T1000 (cell line): ENCODE data around the gene TIPRL.
"Not testable (repeated sequence)": the region's sequence is repeated elsewhere in the genome, so short reads cannot be mapped to it uniquely, and the experiment has no call there.

Experiments
- DNase-seq: peaks from one replicate; lab custom pipeline; 2025; ENCODE audit warnings: mixed read lengths; lab: John Stamatoyannopoulos, UW

TIPRL gene

GRCh38 chr1:168159251-168159650 lies 19.5 kb upstream of the TIPRL start:
- DNase-seq: no peak

GRCh38 chr1:168159979-168160378 lies 18.8 kb upstream of the TIPRL start:
- no peak for DNase-seq

DNA sequence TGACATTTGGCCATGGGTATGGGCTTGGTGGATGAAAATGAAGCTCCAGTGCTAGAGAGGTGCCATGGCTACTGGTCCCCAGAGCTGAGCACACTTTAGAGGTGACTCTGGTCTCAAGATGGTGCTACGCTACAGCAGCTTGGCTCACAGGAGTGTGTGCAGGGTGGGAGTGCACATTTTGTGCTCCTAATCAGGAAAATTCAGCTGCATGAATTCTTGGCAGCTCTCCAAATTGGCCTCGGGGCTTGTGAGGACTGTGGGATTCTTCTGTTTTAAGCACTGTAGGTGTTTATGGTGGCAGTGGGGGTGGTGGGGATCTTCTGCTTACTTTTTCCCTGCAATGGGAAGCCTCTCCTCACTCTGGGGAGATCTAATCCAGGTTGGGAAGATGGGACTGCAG lies 17.3 kb upstream of the TIPRL start:
- no peak for DNase-seq

DNA sequence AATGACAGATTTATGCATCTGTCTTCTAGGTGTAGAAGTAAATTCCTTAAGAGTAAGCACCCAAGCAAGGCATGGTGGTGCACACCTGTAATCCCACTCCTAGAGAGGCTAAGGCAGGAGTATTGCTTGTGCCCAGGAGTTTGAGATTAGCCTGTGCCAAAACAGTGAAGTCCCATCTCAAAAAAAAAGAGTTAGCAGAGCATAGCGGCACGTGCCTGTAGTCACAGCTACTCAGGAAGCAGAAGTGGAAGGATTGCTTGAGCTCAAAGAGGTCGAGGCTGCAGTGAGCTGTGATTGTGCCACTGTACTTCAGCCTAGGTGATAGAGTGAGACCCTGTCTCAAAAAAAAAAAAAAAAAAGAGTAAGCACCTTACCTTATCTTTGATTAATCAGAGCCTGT lies 15.1 kb upstream of the TIPRL start:
- no peak for DNase-seq

- no peak for DNase-seq
Observed at GRCh38 chr1:168164771-168165170, 14.0 kb upstream of the TIPRL start.

DNA sequence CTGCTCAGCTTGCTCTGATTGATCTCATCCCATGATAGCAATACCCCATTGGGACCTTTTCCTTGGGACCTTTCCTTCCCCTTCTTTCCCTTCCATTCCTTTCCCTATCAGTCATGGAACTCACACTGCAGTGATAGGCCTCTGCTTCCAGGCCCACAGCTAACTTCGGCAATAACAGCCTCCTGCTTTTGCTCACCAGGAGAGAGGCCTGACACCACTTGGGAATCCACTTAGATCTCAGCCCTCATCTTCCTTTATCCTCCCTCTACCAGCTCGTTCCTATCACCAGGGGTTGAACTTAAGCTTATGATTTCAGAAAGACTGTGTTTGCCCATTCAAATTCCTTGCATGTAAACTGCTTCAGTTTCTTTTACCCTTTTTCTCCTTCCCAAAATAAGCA lies 11.0 kb upstream of the TIPRL start:
- DNase-seq: no peak

DNA sequence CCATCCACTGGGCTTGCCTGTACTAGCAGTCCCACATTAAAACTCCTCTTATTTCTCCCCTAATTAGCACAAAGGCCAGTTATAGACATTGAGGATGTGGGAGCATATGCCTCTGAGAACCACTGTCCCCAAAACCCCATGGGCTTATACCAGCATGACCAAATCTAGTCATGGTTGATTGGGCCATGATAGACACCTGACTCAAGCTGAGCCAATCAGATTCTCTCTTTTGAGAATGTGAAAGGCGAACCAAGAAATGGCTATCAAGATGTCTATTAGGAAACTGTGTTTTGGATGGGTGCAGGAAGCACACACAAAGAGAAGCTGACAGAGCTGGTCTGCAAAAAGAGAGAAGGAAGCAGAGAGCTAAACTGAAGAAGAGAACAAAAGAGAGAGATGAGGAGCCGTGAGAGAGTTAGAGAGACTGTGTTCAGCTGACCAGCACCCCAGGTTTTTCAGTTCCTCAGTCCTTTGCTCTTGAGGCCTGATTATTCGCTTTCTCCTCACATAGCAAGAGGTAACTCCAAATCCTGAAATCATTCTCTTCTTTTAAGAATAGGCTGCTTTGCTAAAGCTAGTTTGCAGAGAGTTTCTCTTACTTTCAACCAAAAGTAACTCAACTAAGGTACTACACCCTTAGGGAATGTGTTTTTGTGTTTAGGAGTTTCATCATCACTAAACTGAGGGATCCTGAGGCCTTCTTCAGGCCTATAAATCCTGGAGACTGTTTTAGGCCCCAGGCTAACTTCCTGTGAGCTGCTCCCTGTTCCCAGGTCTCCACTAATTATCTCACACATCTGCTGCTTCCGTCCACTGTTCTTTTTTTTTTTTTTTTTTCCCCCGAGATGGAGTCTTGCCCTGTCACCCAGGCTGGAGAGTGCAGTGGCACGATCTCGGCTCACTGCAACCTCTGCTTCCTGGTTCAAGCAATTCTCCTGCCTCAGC lies 7.9 kb upstream of the TIPRL start:
- DNase-seq: no peak

GRCh38 chr1:168172250-168172915 lies 6.4 kb upstream of the TIPRL start:
- DNase-seq: no peak

GRCh38 chr1:168178227-168178637 lies 530 bp upstream of the TIPRL start:
- DNase-seq: no peak

GRCh38 chr1:168179438-168180147 lies 831 bp downstream of the TIPRL start:
- no peak for DNase-seq

DNA sequence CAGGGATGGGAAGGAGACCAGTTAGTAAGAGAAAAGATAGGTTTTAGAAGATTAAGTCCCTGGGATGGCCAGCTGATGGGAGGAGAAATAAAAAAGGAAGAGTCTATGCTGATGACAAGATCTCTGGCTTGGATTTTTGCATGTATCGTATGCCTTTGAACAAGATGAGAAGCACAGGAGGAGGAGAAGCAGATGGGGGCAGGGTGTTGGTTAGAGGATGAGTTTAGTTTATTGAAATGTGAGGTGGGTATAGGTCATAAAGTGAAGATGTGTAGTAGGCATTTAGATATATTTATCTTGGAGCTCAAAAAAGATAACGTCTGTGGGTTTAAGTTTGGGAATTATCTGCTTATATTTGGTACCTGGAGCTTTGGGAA lies 1.4 kb downstream of the TIPRL start:
- no peak for DNase-seq

DNA sequence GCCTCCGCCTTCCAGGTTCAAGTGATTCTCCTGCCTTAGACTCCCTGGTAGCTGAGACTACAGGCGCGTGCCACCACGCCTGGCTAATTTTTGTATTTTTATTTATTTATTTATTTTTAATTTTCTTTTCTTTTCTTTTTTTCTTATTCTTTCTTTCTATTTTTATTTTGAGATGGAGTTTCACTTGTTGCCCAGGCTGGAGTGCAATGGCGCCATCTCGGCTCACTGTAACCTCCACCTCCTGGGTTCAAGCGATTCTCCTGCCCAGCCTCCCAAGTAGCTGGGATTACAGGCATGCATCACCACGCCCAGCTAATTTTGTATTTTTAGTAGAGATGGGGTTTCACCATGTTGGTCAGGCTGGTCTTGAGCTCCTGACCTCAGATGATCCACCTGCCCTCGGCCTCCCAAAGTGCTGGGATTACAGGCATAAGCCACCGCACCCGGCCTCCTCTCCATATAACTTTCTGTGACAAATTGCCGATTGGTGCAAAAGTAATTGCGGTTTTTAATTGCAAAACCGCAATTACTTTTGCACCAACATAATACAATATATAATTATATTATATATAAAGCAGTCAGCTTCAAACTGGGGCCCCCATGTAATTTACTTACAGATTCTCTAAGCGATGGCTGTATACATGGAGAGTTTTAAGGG lies 2.4 kb downstream of the TIPRL start:
- not testable (repeated sequence) for DNase-seq

GRCh38 chr1:168187177-168187576 lies 8.4 kb downstream of the TIPRL start:
- DNase-seq: no peak

GRCh38 chr1:168190403-168190802 lies 11.6 kb downstream of the TIPRL start:
- DNase-seq: no peak

- DNase-seq: no peak
Observed at GRCh38 chr1:168195199-168196135, 16.7 kb downstream of the TIPRL start.

- DNase-seq: no peak
Observed at GRCh38 chr1:168199056-168199455, 20.3 kb downstream of the TIPRL start.

GRCh38 chr1:168202941-168203654 lies 24.3 kb downstream of the TIPRL start:
- DNase-seq: no peak

GRCh38 chr1:168206111-168206510 lies 27.3 kb downstream of the TIPRL start:
- no peak for DNase-seq

GRCh38 chr1:168207673-168208072 lies 28.9 kb downstream of the TIPRL start:
- DNase-seq: not testable (repeated sequence)

GRCh38 chr1:168210312-168210711 lies 31.6 kb downstream of the TIPRL start:
- DNase-seq: no peak
